AG20443 (cell line): ENCODE measurements around the gene FBXW8.

ENCODE experiments used
- DNase-seq: peaks from one replicate; pipeline ENCODE4 v3.0.0; 2012; ENCODE audit warnings: low spot score, mixed read lengths

Gene FBXW8

DNA sequence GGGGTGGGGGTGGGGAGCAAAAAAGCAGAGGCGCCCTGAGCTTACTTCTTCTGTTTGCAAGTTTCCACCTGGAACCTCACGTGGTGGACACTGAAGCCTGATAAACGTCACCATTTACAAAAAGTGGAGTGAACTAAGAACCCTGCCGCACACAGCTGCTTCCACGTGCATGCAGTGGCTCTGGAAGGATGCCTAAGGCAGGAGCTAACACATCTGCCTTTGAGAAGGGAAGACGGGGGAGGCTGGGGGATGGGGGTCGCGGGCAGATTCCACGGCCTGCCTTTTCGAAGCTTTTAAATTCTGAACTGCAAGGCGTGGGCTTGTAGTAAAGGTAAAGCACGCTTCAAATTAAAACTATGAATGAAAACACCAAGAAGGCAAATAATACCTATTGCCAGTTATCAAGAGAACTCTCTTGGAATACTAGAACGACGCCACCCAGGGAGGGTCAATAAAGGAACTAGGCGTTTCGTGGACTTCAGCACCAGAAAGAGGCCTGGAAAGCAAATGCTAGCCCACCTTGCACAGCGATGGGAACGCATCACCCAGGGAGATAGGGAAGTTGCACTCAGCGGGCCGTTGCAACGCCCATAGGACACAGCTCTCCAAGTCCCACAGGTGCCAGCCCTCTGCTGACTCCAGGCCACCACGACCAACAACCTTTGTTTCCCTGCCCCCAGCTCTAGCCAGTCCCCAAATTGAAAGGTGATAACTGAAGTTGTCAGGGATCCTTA lies 126.7 kb downstream of the FBXW8 start:
- DNase-seq, result no peak

- no peak for DNase-seq
Measured at GRCh38 chr12:117038023-117038680, 127.4 kb downstream of the FBXW8 start.

- no peak for DNase-seq
Measured at GRCh38 chr12:117038919-117039318, 128.2 kb downstream of the FBXW8 start.

- no peak for DNase-seq
Measured at GRCh38 chr12:117039891-117040309, 129.2 kb downstream of the FBXW8 start.

DNA sequence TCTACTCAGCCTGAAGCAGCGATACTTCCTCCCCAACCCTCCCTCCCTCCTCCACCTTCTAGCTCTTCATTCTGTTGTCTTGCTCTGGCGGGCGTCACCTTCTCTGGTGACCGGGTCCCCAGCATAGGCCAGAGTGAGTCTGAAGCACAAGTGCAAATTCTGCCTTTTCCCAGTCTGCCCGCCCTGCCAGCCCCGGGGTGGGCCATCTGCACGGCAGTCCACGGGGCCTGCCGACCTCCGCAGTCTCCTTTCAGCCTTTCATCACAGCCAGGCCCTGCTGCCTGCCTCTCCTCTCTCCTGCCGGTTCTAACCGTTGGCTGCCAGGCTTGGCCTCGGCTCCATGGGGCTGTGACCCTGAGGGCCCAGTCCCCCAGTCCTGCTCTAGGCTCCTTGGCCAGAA lies 129.7 kb downstream of the FBXW8 start:
- no peak for DNase-seq

DNA sequence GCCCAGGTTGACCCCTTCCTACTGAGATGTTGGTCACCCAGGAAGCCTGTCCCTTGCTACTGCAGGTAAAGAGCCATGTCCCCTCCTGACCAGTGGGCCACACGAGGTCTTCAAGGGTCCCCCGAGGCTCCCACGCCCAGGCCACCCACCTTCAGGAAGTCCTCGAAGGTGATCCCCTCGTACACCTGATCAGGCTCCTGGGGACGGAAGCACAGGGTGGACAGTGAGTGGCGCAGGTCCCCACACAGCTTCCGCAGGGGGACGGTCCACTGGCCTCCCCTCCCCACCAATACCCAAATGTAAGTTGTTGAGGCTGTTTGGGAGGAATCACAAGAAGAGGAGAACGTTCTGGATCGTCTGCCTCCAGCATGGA lies 131.0 kb downstream of the FBXW8 start:
- no peak for DNase-seq

DNA sequence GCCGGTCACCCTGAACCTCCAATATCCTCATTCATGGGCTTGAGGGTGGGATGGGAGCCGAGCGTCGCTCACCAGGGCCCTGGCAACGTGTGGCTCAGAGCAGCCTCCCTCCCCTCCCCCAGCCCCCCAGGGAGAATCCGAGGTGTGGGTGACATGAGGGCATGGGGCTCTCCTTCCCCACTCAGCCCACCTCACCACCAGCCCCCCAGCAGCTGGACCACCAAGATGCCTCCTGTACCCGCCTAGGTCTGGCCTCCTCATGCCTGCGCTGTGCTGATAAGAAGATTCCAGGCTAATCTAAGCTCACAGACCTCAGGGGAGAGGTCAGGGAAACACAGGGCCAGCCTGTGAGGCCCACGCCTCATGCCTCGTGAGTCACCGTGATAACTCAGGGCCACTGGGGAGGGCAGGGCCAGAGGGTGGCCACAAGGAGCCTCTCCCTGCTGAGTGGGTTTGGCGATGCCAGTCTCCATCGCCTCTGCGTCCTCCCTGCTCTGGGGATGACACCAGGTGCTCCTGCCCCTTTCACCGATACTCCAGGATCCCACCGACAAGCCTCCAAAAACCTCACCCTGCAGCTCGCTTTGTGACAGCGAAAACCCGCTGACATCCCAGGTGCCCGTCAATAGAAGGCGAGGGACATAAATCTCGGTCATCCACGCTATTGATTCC lies 131.6 kb downstream of the FBXW8 start:
- DNase-seq, result peak; percentile 44

GRCh38 chr12:117042862-117043261 lies 132.1 kb downstream of the FBXW8 start:
- DNase-seq, result no peak

GRCh38 chr12:117044311-117044710 lies 133.6 kb downstream of the FBXW8 start:
- no peak for DNase-seq

- DNase-seq, result no peak
Measured at GRCh38 chr12:117044790-117045159, 134.0 kb downstream of the FBXW8 start.

- DNase-seq, result no peak
Measured at GRCh38 chr12:117045160-117046010, 134.6 kb downstream of the FBXW8 start.

DNA sequence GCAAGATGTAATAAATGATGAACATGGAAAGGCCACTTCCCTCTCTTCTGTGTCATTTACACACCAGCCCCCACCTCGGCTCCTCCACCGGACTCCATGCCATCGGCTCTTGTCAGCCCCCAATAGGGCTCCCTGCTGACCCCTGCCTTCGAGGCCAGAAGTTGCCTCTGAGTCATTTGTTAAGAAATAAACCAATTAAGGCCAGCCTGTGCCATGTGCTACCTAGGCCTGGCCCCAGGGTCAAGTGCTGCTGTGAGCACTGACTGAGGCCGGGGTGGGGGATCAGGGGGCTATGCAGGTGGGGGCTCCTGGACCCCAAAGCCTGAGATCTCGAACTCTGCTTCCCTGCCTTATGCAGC lies 135.2 kb downstream of the FBXW8 start:
- DNase-seq, result no peak

DNA sequence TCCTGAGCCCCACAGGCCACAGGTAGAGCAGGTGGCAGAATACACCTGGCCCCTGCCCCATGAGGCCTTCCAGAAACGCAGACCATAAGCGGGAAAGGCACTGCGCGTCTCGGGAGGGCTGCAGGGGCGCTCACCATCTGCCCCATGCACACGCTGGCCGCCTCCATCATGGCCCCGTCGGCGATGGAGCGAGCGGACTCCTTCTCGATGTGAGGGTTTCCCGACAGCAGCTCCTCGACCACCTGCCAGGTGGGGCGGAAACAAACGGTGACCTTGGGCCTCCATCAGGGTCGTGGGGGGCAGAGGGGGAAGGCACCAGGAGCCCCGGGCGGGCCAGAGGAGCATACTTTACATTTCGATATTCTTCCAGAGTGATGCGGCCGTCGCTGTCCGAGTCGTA lies 135.7 kb downstream of the FBXW8 start:
- DNase-seq, result no peak

DNA sequence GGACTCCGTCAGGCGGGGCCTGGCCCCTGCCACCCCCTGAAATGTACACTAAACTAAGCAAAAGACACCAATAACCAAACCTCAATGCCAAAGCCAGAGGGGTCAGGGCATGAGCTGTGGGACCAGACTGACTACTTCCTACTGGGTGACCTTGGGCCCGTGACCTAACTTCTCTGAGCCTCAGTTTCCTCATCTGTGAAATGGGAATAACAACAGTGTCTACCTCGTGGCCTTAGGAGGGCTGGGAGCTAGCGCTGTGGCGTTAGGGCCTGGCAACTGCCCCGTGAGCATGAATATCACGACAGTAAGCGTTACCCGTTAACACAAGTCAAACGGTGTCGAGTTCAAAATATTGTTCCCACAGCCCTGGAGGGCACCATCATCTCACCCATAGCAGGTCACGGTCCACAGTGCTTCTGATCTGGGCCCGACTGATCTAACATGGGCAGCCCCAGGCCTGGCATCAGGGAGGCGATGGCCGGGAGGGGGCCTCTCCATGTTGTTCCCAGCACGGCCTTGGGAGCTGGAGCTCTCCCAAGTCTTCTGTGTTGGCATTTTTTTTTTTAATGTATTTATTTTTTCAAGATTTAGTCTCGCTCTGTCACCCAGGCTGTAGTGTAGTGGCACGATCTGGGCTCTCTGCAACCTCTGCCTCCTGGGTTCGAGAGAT lies 136.2 kb downstream of the FBXW8 start:
- no peak for DNase-seq

GRCh38 chr12:117047810-117048584 lies 137.2 kb downstream of the FBXW8 start:
- no peak for DNase-seq

- no peak for DNase-seq
Measured at GRCh38 chr12:117048585-117048904, 137.8 kb downstream of the FBXW8 start.

DNA sequence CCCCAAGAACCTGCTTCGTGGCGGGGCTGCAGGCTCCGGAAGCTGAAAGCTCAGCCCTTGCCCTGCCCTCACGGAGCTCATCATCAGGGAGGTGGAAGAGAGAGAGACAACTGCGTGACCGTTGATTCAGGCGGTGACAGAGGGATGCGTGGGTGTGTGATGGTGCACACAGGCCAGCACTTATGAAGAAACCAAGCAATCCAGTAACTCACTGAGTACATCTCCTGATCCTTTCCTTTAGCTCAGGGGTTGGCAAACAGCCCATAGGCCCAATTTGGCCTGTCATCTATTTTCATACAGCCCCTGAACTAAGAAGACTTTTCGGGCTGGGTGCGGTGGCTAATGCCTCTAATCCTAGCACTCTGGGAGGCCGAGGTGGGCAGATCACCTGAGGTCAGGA lies 138.5 kb downstream of the FBXW8 start:
- no peak for DNase-seq

GRCh38 chr12:117050060-117050459 lies 139.3 kb downstream of the FBXW8 start:
- DNase-seq, result no peak

GRCh38 chr12:117051380-117051779 lies 140.6 kb downstream of the FBXW8 start:
- DNase-seq, result no peak

GRCh38 chr12:117052386-117053049 lies 141.8 kb downstream of the FBXW8 start:
- DNase-seq, result no peak

DNA sequence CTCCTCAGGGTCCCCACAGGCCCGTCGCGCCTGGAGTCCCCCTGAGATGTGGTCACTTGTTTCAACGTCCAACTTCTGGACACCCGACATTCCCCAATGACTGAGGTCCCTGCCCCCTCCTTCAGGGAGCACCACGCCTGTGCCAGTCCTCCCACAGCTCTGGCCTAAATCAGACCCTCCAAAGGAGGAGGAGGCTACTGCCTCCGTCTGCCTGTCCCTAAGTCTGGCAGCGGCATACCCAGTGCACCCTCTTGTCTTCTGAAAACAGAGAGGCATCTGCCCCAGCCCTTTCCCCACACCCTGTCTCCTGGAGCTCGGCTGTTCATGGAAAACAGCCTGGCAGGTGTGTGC lies 142.3 kb downstream of the FBXW8 start:
- no peak for DNase-seq
